NCI-H1105 (cell line): Measurements from ENCODE around the gene APOC4.

Experiments
- DNase-seq: peaks from one replicate; lab custom pipeline; 2025; lab: John Stamatoyannopoulos, UW

The APOC4 gene

GRCh38 chr19:44993926-44994537, 52.0 kb downstream of the APOC4 start:
- no peak for DNase-seq
